Renal cortex interstitium (tissue), 11 donors: Measurements from ENCODE around the gene KCTD7. TPM values are rescaled to one million over a fixed set of nuclear protein-coding genes. Genes with fewer than 3 reads are reported as not detected.
"Not testable (repeated sequence)": the region's sequence is repeated elsewhere in the genome, so short reads cannot be mapped to it uniquely, and the experiment has no call there.

Experiments used
- DNase-seq, 11 donors: peaks; one replicate each; pipeline ENCODE4 v3.0.0-alpha.2; 2013; ENCODE audit warnings: low read depth in 9 of 11, low spot score in 4 of 11; ENCODE audit errors: extremely low read depth in 1 of 11
- polyA plus RNA-seq, 3 donors: library from polyadenylated mRNA; unstranded; fragments of 120-200 nt; gene quantifications; one replicate each; pipeline ENCODE4 v1.2.1, GENCODE V29; 2013; ENCODE audit not compliant: insufficient read length in 3 of 3

Gene KCTD7
- polyA plus RNA-seq, 3 donors, result 22.5 to 24.8 (median 23.8) TPM

DNA sequence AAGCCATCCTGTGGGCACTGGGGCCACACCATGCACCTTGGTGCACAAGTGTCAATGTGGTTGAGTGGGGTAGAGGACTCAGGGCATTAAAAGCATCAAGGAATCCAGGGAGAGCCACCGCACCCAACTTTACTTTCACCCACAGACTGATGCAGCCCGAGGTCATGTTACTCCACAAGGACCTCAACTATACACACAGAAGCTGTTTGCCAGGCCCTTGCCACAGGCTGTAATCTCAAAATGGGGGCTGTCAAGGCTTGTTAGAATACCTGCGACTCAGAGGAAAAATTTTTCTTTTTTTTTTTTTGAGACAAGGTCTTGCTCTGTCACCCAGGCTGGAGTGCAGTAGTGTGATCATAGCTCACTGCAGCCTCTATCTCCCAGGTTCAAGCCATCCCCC lies 26.5 kb upstream of the KCTD7 start:
- no peak for DNase-seq

DNA sequence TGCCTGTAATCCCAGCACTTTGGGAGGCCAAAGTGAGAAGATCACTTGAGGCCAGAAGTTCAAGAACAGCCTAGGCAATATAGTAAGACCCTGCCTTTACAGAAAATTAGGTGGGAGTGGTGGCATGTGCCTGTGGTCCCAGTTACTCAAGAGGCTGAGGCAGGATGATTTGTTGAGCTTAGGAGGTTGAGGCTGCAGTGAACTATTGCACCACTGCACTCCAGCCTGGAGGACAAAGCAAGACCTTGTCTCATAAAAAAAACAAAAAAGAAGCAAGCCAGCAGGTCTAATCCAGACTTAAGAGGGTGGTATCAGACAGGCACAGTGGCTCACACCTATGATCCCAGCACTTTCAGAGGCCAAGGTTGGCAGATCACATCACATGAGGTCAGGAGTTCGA lies 24.5 kb upstream of the KCTD7 start:
- DNase-seq, result no peak

DNA sequence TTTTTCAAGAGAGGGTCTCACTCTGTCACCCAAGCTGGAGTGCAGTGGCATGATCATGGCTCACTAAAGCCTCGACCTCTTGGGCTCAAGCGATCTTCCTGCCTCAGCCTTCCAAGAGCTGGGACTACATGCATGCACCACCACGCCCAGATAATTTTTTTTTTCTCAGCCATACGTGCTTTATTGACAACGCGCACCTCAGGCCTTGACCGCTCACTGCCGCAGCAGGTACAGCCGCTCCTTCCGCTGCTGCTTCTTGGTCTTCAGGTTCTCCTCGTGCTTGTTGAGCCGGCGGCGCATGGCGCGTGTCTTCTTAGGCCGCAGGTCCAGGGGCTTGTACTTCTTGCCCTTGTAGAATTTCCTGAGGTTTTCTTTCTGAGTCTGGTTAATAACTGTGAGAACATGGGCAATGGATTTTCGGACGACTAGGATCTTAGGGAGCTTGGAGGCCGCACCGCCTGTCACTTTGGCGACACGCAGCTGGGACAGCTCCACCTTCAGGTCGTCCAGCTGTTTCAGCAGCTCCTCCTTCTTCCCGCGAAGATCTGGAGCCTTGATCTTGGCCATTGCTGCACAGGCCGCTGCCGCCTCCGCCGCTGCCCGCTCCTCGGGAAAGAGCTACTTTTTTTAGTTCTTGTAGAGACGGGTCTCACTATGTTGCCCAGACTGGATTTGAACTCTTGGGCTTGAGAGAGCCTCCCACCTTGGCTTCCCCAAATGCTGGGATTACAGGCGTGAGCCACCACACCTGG lies 22.0 kb upstream of the KCTD7 start:
- not testable (repeated sequence) for DNase-seq

DNA sequence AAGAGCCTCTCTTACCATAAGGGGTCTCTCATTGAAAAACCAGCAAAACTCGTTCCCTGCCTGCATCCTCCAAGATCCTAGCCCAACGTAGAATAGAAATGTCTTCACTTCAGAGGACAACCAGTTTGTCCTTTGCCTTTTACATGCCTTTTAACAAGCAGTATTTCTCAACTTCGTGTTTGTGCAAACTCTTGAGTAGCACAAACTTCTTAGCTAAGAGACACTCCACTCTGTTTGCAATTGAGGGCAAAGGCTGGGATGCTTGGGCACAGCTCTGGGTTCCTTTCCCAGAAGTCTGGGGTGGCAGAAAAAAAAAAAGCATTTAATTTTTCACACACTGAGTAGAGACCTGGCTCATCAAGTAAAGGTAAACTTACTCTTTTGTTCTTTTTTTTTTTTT lies 19.5 kb upstream of the KCTD7 start:
- no peak for DNase-seq

DNA sequence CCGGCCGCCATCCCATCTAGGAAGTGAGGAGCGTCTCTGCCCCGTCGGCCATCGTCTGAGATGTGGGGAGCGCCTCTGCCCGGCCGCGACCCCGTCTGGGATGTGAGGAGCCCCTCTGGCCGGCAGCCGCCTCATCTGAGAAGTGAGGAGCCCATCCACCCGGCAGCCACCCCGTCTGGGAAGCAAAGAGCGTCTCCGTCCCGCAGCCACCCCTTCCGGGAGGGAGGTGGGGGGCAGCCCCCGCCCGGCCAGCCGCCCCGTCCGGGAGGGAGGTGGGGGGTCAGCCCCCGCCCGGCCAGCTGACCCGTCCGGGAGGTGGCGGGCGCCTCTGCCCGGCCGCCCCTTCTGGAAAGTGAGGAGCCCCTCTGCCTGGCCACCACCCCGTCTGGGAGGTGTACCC lies 14.1 kb upstream of the KCTD7 start:
- DNase-seq, result not testable (repeated sequence)

DNA sequence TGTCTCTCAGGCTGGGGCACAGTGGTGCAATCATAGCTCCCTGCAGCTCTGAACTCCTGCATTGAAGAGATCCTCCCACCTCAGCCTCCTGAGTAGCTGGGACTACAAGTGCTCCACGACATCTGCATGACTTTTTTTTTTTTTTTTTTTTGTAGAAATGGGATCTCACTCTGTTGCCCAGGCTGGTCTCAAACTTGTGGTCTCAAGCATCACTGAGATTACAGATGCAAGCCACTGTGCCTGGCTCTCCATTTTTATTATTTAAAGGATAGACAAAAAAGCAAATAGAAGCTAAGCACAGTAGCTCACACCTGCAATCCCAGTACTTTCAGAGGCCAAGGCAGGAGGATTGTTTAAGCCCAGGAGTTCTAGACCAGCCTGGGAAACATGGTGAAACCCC lies 13.0 kb upstream of the KCTD7 start:
- DNase-seq, result no peak

DNA sequence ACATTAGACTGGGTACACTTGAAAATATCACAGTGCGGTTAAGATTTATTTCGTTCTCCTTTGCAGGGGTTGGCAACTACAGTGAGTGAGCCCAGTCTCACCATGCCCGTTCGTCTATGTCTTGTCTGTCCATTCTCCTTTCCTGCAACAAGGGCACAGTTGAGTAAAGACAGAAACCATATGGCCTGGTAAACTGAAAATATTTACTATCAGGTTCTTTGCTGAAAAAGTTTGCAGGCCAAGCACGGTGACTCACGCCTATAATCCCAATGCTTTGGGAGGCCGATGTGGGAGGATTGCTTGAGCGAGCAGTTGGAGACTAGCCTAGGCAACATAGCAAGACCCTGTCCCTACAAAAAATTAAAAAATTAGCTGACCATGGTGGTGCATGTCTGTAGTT lies 11.4 kb upstream of the KCTD7 start:
- no peak for DNase-seq

DNA sequence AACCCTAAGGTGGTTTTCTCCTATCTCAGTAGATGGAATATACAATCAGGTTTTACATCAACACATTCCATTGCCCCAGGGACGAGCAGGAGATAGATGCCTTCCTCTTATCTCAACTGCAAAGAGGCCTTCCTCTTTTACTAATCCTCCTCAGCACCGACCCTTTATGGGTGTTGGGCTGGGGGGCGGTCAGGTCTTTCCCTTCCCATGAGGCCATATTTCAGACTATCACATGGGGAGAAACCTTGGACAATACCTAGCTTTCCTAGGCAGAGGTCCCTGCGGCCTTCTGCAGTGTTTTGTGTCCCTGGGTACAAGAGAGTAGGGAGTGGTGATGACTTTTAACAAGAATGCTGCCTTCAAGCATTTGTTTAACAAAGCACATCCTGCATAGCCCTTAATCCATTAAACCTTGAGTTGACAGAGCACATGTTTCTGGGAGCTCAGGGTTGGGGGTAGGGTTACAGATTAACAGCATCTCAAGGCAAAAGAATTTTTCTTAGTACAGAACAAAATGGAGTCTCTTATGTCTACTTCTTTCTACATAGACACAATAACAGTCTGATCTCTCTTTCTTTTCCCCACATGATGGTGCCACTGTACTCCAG lies 9.2 kb upstream of the KCTD7 start:
- peak in 2 of 11 donors; percentile 2 to 12 for DNase-seq

DNA sequence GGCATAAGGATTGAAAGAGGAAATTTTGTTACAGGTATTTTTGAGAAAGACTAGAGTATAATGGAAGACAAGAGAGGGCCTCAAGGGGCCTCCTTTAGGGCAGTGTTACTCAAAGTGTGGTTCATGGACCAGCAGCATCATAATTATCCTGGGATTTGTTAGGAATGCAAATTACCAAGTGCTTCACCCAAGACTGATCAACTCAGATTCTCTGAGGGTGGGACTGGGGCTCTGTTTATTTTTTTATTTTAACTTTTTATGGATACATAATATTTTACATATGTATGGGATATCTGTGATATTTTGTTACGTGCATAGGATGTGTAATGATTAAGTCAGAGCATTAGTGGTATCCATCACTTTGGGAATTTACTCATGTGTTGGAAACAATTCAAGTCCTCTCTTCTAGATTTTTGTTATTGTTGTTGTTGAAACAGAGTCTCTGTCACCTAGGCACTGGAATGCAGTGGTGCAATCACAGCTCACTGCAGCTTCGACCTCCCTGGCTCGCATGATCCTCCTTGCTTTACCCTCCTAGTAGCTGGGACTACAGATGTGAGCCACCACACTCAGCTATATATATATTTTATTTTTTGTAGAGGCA lies 2.2 kb upstream of the KCTD7 start:
- DNase-seq, result no peak

DNA sequence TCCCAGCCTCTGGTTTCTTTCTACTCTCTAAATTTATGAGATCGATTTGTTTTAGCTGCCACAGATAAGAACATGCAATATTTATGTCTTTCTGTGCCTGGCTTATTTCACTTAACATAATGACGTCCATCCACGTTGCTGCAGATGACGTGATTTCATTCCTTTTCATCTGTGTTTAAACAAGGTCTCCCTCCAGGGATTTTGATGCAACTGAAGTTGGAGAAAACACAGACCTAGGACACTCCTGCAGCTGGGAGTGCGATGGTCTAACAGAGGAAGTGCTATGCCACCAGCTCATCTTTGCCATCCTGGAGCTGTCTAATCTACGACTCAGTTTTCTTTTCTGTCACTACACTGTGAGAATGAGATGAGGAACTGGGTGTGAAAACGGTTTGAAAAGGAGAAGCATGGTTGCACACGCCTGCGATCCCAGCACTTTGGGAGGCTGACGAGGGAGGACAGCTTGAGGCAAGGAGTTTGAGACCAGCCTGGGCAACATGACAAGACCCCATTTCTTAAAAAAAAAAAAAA lies 1.5 kb upstream of the KCTD7 start:
- no peak for DNase-seq

DNA sequence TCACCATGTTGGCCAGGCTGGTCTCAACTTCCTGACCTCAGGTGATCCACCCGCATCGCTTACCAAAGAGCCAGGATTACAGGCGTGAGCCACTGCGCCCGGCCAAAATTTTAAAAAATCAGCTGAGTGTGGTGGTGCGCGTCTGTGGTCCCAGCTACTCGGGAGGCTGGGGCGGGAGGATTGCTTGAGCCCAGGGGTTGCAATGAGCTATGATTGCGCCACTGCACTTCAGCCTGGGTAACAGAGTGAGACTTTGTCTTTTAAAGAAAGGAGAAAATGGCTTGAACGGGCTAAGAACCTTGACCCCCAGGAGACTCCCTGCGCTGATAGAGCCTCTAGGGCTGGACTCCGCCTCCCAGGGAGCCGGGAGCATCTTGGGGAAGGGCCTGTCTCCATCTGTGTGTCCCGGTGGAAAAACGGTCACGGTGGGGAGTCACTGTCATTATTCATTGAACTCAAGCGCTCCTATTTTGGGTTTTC lies 760 bp upstream of the KCTD7 start:
- peak in 4 of 11 donors; percentile 8 to 30 (median 12) for DNase-seq

DNA sequence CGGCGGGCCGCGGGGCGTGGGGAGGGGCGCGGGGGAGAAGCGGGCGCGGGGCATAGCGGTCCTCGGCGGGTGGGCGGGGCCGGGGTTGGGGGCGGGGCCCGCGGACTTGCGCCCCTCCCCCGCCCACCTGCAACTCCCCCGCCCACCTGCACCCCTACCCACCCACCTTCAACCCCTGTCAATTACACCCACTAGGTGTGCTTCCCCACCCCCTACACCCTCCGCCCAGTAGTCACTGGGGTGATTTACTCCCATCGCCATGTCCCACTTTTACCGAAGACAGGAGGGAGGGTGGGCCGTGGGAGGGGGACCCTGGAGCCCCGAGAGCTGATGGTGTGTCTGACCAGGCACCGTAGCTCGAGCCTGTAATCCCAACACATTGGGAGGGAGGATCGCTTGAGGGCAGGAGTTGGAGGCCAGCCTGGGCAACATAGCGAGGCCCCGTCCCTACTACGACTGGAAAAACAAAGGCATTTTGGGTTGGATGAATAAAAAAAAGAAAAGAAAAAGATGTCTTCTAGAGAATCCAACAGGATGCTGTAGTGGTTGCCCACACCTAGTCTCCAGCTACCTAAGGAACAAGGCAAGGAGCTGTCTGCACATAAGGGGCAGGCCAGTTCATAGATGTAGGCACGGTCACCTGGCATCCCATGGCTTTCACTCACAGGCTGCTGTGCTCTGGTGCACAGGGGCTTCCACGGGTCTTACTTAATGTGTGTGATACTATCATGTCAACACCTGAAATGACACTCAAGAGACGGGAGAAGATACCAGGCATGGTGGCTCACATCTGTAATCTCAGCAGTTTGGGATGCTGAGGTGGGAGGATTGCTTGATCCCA lies 761 bp downstream of the KCTD7 start:
- peak in 3 of 11 donors; percentile 1 to 21 (median 6) for DNase-seq

DNA sequence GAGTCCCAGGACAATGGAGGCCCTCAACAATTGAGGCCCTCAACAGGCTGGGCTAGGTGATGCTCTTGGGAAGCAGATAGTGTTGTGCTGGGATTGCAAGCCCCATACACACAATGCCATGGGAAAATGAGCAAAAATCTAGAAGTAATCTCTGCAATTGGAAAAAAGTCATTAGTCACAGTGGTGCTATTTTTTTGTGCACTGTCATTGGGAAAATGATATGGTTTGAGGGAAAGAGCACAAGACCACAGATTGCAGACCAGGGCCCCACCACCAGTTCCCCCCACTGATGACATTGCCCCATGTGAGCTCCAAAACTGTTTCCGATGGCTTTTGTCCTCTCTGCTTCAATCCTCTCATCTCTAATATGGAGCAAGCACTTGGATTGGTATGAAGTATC lies 1.9 kb downstream of the KCTD7 start:
- DNase-seq, result no peak

DNA sequence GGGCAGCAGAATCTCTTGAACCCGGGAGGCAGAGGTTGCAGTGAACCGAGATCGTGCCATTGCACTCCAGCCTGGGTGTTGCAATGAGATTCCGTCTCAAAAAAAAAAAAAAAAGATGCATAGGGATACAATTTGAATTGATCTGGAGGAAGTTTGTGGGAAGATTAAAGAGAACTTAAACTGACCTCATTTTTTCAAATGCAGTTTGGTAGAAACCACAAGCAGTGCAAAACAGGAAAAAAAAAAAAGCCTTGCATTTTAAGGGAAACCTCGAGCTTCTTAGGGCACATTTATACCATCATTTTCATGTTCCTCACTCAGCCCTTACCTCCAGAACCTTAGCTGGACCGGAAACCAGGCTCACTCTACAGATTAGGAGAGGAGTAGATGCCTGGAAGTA lies 2.8 kb downstream of the KCTD7 start:
- no peak for DNase-seq

DNA sequence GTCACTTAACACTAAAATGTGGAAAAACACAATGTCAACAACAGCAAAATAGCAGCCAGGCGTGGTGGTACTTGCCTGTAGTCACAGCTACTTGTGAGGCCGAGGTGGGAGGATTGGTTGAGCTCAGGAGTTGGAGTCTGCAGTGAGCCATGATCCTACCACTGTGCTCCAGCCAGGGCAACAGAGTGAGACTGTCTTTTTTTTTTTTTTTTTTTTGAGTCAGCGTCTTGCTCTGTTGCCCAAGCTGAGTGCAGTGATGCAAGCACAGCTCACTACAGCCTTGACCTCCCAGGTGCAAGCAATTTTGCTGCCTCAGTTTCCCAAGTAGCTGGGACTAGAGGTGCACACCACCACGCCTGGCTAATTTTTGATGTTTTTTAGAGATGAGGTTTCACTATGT lies 6.1 kb downstream of the KCTD7 start:
- no peak for DNase-seq

DNA sequence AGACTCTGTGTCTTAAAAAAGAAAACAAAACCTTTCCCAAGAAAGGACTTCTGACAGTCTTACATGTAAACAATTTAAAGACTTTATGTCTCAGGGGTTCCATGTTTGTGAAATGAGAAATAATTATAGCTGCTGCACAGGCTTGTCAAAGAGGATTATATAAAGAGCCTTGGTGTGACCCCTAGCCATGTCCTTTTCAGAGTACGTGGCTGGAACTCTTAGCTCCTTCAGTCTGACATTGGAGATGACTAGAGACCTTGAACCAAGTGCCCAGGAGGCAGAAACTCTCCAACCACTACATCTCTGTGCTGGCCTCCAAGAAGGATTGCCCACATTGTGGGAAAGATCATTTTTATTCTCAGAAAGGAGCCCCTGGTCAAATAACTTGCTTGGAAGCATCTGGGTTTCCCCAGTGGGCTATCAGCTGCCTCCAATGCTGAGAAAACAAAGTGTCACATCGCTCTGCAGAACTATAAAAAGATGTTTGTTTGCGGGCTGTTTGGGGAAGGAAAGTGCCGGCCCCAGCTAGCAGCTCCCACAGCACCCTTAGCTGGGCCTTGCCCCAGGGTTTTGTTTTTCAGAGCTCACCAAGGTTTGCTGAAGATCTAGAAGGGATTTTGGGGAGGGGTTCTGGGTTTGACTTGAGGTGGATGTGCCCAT lies 6.8 kb downstream of the KCTD7 start:
- not testable (repeated sequence) for DNase-seq

DNA sequence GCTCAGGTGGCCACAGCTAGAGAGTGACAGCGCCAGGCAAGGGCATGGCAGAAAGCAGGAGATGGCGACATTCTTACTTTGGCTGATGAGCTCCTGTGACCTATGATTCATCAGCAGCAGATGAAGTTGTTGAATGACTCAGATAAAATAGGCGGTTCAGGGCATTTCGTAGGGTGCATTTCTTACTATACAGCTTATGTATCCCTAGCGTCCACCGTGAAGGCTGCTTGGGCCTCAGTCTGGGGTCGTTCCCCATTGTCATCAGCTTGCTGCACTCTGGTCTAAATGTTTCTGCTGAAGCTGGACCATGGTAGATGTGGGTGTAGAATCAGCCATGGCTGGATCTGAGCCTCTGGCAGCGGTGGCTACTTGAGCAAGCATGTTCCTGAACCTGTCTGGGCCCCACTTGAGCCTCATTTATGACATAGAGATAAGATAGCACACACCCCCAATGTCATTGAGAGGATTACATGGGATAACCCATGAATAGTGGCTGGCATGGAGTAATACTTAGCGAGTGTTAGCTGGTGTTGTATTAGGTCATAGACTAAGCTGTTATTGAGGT lies 7.4 kb downstream of the KCTD7 start:
- not testable (repeated sequence) for DNase-seq

DNA sequence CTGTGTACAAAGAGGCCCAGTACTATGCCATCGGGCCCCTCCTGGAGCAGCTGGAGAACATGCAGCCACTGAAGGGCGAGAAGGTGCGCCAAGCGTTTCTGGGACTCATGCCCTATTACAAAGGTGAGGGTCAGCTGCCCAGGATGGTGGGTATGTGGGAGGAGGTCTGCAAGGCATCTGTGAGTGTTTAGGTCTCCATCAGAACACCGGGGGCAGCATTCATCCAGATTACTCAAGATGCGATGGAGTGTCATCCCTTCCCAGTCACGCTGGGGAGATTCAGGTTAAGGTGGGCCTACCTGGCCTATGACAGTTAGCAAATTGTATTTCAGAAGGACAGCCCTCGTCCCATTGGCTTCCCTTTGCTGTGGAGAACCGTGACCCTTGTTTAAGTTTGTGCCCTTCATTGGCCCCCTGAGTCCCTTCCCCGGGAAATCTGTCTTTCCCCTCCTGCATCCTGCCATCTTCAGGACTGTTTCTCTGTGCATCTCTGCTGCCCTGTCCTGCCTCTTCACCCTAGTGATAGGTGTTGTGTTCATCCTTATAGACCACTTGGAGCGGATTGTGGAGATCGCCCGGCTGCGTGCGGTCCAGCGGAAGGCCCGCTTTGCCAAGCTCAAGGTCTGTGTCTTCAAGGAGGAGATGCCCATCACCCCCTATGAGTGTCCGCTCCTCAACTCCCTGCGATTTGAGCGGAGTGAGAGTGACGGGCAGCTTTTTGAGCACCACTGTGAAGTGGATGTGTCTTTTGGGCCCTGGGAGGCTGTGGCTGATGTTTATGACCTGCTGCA lies 9.8 kb downstream of the KCTD7 start:
- DNase-seq, result no peak
